ENCODE results near the gene PLCH2.
"Not testable (repeated sequence)": the region's sequence is repeated elsewhere in the genome, so short reads cannot be mapped to it uniquely, and the experiment has no call there.

The PLCH2 gene

GRCh38 chr1:2443277-2444137 is 32.6 kb upstream of the PLCH2 start:
- no peak for DNase-seq (ENCODE audit: low read depth)

GRCh38 chr1:2444138-2444591 is 31.9 kb upstream of the PLCH2 start:
- no peak for DNase-seq (ENCODE audit: low read depth)

GRCh38 chr1:2445162-2445822 is 30.8 kb upstream of the PLCH2 start:
- DNase-seq (ENCODE audit: low read depth): no peak

- no peak for DNase-seq (ENCODE audit: low read depth)
Measured at GRCh38 chr1:2445823-2446215, 30.3 kb upstream of the PLCH2 start.

- no peak for DNase-seq (ENCODE audit: low read depth)
Measured at GRCh38 chr1:2446394-2446793, 29.7 kb upstream of the PLCH2 start.

- no peak for DNase-seq (ENCODE audit: low read depth)
Measured at GRCh38 chr1:2446861-2447260, 29.2 kb upstream of the PLCH2 start.

- no peak for DNase-seq (ENCODE audit: low read depth)
Measured at GRCh38 chr1:2447276-2448097, 28.6 kb upstream of the PLCH2 start.

- DNase-seq (ENCODE audit: low read depth): no peak
Measured at GRCh38 chr1:2448098-2448445, 28.0 kb upstream of the PLCH2 start.

- no peak for DNase-seq (ENCODE audit: low read depth)
Measured at GRCh38 chr1:2449636-2450454, 26.2 kb upstream of the PLCH2 start.

- DNase-seq (ENCODE audit: low read depth): no peak
Measured at GRCh38 chr1:2451741-2452140, 24.3 kb upstream of the PLCH2 start.

GRCh38 chr1:2452201-2452931 is 23.7 kb upstream of the PLCH2 start:
- DNase-seq (ENCODE audit: low read depth): no peak

- no peak for DNase-seq (ENCODE audit: low read depth)
Measured at GRCh38 chr1:2452932-2453315, 23.2 kb upstream of the PLCH2 start.

- DNase-seq (ENCODE audit: low read depth): no peak
Measured at GRCh38 chr1:2454227-2454626, 21.9 kb upstream of the PLCH2 start.

- no peak for DNase-seq (ENCODE audit: low read depth)
Measured at GRCh38 chr1:2455757-2456156, 20.3 kb upstream of the PLCH2 start.

- no peak for DNase-seq (ENCODE audit: low read depth)
Measured at GRCh38 chr1:2457444-2457843, 18.6 kb upstream of the PLCH2 start.

- no peak for DNase-seq (ENCODE audit: low read depth)
Measured at GRCh38 chr1:2458687-2459086, 17.4 kb upstream of the PLCH2 start.

GRCh38 chr1:2459102-2459753 is 16.9 kb upstream of the PLCH2 start:
- not testable (repeated sequence) for DNase-seq (ENCODE audit: low read depth)

- DNase-seq (ENCODE audit: low read depth): no peak
Measured at GRCh38 chr1:2459757-2460156, 16.3 kb upstream of the PLCH2 start.

GRCh38 chr1:2460203-2460602 is 15.9 kb upstream of the PLCH2 start:
- DNase-seq (ENCODE audit: low read depth): no peak

- no peak for DNase-seq (ENCODE audit: low read depth)
Measured at GRCh38 chr1:2460996-2461751, 14.9 kb upstream of the PLCH2 start.
